Lower leg skin (tissue), 3 donors: Measurements from ENCODE around the gene VSTM2B.

Source experiments
- CTCF ChIP-seq, 3 donors: fragments of 450-650 bp; IDR thresholded peaks; one replicate each; pipeline ENCODE4 v1.5.1; 2016; ENCODE audit warnings: antibody characterized with exemption in 3 of 3, mild to moderate bottlenecking in 3 of 3, moderate library complexity in 2 of 3
- POLR2A ChIP-seq, 2 donors: fragments of 450-650 bp; IDR thresholded peaks; one replicate each; pipeline ENCODE4 v1.6.1; 2016 to 2017; ENCODE audit warnings: antibody characterized with exemption in 2 of 2, mild to moderate bottlenecking in 1 of 2, moderate library complexity in 1 of 2

GRCh38 chr19:29538651-29539050, 12.9 kb downstream of the VSTM2B start:
- no peak for TF ChIP-seq CTCF (IDR thresholded peaks at IDR 0.05)
- TF ChIP-seq POLR2A (IDR thresholded peaks at IDR 0.05): no peak
